GM21367 (cell line): ENCODE results near the gene WASF2.
"Not testable (repeated sequence)": the region's sequence is repeated elsewhere in the genome, so short reads cannot be mapped to it uniquely, and the experiment has no call there.

ENCODE experiments used
- ATAC-seq: cut with Tn5 transposase; IDR thresholded peaks from one replicate; pipeline ENCODE4 v1.9.1; 2021; ENCODE audit not compliant: unreplicated experiment

The WASF2 gene

DNA sequence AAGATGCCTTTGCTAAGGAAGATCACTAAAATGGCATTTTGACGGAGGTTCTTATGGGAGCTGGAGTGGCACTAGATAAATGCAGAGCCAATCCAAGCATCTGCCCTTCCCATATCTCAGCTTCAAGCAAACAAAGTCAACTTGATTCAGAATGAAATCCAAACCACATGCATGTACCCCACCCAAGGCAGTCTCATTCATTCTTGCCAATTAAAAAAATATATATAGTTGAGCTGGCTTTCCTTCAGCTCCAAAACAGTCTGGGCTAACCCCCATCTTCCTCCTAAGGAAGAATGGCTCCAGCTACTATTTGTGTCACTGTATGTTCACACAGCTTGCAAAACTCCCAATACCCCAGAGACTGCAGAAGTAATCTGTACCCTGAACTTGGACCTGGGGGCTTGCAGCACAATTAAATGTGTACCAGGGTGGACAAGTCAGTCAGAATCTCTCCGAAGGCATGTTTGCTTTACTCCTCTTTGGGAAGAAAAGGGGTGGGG, 62.1 kb downstream of the WASF2 start:
- no peak for ATAC-seq

DNA sequence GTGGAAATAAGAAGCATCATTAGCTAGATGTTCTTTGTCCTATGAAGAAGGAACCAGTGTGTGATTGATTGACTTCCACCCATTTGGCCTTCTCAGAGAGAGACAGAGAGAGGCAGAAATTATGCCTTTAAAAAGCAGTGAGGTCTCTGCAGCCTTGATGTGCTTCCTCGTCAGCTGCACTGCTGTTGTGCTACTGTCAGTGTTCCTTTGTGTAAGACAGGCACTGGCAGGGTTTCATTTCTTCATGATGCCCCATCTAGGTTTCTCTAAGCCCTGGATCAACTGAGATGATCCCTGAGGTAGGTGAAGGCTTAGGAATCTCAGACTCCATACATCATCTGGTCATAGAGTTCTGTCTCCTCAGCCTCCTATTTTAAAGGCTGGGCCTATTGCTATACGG, 62.6 kb downstream of the WASF2 start:
- ATAC-seq = no peak

DNA sequence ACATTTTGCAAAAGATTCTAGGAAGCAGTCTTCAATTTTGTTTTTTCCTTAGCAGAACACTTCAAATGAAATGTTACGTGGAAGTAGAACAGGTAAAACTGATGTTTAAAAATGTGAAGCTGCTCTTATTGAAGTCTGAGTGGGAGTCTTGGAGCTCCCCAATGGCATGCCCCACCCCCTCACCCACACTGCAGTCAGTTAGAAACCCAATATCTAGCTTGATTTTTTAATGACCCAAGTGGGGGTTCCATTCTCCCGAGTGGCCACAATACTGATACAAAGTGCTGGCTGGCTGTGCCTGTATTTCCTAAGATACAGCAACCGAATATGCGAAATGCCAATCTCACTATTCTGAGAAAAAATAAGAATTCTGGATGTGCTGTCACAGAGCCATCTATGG, 66.3 kb downstream of the WASF2 start:
- no peak for ATAC-seq

DNA sequence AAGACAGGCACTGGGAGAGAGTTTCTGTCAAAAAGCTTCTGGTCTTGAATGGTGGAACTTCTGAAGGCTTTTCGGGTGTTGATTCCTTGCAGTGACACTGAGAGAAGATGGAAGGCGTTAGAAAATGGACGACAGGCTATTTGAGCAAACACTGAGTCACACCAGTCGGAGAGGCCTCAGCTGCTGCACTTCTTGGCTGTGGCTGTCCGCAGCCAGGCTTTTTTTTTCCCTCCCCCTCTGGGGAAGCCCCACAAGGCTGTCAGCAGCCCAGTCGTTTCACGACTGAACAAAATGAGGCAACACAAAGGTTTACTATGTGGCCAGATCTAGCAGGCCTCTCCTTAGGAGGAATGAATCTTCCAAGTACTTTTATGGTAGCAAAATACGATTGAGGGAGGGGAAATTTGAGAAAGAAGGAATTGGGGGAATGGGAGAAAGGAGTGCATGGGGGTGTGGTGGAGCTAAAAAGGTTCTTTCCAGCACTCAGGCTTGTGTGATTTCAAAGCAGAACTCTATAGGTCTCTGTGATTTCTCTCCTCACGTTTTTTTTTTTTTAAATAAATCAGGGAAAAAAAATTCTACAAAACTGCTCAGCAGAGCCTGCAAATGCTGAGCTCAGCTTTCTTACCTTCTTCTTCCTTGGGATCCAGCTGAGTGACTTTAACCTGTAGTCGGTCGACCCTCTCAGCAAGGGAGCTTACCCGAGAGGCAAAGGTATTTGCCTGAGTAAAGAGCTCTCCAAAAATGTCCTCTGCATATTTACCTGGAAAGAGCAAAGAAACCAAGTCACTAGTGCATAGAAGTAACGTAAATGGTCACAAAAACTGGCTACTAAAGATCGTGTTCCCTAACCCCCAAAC, 71.4 kb downstream of the WASF2 start:
- peak; percentile 58 for ATAC-seq

DNA sequence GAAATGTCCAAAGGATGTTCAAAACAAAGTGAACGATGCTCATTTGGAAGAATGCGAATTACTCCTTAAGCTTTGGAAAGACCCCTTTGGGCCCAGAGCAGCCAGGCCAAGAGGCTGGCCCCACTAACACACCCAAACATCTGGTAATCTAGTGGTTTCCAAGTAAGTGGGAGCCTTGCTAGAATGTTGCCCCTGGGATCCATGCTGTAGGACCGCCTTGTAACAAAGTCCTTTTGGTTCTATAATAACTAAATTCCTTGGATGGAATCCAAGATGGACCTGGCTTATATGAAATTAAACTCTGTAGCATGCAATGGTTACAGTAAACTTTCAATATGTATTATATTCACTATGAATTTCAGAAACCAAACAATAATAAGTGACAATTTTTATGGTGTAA, 72.3 kb downstream of the WASF2 start:
- no peak for ATAC-seq

DNA sequence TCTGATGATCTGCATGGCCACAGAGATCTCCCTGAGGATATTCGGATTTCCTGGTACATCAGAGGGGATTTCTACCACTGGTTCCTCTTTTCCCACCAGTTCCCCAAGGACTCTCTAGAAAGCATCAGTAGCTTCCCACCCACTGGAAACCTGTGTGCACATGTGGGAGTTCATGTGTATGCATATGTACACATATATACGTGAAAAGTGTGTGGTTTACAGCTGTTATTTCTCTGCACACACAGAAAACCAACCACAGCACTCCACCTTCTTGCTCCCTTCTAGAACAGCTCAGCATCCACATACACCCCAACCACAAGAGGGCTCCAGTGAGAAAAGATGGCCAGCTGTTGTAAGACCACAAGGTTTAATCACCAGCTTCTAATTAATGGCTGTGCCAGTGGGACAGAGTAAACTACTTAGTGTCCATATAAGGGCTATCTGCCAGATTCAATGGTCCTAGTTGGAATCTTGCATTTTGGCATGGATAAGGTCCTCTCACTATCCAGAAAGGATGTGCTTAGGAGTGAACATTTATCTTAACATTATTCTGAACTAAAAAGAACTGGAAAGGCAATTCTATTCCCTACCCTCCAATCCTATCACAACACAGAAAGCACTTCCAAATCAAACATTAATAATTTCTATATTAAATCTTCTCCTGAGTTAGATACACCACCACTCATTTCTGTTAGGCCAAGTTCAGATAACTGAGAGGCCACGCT, 73.4 kb downstream of the WASF2 start:
- ATAC-seq = no peak

DNA sequence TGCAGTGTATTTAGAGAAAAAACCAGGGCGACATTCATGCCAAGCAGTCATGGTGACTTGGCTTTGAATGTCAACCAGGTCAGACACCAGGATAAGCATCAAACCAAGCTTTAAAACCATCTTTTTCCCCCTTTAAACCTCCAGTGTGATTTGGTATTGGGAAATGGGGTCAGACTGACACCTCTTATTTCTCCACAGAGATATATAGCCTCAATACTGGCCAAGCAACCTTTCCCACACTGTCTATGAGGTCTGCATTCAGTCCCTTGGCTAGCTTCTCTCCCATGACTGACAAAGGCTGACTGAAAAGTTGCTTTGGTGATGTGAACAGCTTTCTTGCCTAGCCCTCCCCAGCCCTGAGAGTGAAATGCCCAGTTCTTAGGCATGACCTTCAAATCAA, 75.9 kb downstream of the WASF2 start:
- no peak for ATAC-seq

DNA sequence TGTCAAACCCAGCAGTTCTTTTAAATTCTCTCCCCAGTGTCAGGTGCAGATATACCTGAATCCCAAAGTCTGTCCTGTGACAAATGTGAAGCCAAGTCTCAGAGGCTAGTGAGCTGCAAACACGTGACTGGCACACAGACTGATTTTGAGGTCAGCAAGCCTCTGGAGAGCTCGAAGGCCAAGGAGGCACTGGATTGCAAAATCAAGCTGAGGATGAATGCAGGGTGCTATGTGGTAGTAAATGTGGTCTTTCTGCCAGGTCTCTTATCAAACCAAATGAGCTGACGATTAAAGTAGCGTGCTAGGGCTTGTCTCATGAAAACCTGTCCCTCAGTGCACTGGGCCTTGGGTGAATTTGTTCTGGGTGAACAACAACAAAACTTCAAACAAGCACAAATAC, 77.0 kb downstream of the WASF2 start:
- no peak for ATAC-seq

DNA sequence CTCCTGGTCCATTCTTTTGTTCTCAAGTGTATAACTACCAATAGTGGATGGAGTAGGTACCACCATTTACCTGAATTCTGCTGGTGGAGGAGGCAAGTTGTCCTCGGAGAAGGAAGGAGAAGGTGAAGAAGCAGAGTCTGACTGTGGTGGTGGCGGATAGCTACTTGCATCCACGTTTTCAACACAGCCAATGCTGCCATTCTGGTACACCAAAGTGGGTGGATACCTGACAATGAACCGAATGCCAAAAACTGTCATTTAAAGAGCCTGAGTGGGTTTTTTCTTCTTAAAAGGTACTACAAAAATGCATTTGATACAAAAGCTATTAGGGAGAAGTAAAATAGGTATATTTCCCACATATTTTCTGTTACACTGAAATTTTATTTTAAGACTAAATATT, 77.5 kb downstream of the WASF2 start:
- no peak for ATAC-seq

DNA sequence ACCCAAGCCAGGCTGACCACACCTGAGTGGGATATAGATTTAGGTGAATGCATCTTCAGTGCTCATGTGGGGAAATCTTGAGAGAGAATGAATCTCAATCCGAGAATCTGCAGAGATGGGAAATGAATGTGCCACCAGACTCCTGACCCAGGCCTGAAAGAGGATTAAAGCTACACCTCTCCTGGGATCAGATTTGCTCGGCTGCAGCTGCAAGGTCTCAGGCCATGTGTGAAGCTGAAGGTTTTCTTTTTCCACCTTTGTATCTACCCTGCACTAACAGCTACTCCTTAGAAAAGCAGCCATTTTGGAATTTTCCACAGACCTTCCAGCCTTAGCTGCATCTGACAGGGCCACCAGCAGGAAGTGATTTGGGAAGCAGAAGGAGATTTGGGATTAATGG, 79.3 kb downstream of the WASF2 start:
- ATAC-seq = no peak

DNA sequence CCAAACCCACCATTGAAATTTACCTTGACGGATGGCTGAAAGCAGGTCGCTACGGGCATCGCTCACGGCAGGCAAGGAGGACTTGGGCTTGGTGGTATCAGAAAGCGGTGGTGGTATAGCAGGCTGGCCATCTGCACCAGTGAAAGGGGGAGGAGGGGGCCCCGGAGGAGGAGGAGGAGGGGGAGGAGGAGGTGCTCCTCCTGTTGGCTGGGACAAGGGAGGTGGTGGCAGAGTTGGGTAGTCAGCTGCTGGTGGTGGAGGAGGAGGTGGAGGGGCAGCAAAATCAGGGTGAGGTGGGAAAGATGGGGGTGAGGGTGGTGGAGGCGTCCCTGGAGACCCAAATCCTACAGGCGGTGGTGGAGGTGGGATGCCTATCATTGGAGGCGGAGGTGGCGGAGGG, 80.3 kb downstream of the WASF2 start:
- ATAC-seq = no peak

DNA sequence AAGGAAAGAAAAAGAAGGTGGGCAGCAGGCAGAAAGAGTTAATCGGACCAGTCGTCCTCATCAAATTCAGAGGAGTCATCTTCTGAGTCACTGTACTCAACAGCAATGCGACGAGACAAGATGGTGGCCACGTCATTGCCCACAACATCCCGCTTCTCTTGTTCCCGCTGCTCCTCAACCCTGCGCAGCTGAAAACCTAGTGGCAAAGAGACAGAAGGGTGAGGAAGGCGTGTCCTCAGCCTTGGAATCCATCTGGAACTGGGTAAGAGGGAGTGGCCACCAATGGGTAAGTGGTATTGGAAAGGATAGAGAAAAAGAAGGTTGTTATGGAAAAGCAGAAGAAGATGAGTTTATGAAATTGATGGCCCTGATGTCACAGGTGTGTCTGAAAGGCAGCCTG, 81.8 kb downstream of the WASF2 start:
- no peak for ATAC-seq

DNA sequence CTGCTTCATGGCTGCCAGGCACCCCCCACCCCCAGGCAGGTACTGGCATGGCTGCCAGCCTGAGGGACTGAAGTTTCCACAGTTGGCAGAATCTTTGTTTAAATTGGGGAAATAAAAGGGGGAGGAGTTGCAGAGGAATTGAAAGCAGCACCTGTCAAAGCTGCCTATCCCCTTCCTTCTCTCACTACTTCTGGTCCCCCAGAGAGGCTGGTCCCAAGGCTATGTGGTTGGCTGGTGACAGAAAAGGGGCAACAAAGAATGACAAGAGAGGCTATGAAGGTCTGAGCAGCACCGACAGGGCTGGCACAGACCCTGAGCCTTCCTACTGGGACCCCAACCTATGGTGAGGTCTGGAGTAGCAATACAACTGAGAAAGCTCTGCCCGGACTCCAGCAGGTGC, 83.2 kb downstream of the WASF2 start:
- ATAC-seq = not testable (repeated sequence)

DNA sequence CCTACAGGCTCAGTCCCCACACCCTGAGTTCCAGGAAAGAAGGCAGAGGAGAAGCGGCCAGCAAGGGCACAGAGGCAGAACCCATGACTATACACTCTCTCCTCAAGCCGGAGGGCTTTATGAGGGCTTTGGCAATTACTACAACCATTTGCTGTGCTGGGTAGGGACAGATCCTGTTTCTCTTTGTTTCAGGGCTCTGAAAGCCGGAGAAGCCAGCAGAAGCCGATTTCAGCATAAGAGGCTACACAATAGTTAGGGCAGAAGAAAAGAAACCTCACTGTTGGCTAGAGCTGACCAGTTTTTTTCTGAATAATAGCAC, 83.6 kb downstream of the WASF2 start:
- no peak for ATAC-seq

DNA sequence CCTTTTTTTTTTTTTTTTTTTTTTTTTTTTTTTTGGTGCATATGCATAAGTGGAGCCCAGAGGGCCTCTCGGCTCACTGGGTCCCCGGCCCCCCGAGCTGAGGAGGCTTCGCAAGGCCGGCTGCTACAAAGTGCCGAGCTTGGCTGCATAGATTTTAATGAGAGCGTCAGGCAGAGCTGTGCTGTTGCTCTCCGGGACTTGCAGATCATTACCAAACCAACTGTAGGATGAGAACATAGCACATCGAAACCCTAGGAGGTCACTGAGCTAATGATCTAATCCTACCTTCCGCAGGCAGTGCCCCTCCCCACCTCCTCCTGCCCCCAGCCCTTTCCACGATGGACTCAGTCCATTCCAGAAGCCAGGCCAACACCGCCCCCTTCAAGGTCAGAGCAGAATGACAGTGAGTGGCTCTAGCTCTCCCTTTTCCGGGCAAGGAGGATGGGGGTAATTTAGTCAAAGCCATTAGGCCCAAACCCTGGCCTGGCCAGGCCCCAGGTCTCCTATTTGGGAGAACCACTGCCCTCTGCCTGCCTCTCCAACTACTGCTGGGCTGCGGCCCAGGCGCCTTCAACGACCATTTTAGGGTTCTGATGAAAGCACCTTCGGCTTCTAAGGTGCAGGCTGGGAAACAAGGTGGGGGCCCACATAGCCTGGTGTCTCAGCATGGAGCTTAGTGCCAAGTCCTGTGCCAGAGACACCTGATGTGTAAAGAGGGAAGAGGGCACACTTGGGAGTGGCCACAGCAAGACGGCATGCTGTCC, 84.2 kb downstream of the WASF2 start:
- not testable (repeated sequence) for ATAC-seq

DNA sequence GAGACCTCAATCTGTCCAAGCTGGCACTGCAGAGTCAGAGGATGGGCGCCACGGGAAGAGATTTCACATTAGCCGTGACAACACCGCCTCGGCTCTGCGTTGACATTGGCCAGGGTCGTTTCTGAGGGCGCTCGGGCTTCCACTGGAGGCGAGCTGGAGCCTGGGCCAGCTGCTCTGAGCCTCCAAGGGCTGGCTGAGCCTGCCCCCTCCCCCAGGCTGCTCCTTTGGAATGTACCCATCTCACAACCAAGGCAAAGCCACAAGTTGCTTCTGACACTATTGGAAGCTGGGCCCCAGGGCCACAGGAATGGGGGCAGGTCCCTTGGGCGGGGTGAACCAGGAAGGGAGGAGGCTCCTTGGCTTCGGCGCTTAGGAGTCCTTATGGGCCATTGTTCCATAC, 84.9 kb downstream of the WASF2 start:
- no peak for ATAC-seq

DNA sequence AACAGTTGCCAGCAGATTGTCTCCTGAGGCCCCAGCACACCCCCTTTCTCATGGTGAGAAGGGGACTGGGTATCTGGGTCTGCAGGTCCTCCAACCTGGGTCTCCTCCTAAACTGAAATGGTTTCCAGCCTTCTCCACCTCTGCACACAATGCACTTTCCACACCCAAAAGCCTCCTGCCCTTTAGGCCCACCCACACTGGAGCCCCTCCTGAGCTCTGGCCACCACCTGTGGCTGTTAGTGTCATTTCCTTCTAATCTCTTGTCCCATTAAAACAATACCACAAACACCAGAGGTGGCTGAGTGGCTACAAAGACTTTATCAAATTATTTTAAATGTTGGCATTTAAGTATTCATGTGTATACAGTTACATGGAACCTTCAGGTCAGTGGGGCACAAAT, 86.0 kb downstream of the WASF2 start:
- ATAC-seq = no peak

DNA sequence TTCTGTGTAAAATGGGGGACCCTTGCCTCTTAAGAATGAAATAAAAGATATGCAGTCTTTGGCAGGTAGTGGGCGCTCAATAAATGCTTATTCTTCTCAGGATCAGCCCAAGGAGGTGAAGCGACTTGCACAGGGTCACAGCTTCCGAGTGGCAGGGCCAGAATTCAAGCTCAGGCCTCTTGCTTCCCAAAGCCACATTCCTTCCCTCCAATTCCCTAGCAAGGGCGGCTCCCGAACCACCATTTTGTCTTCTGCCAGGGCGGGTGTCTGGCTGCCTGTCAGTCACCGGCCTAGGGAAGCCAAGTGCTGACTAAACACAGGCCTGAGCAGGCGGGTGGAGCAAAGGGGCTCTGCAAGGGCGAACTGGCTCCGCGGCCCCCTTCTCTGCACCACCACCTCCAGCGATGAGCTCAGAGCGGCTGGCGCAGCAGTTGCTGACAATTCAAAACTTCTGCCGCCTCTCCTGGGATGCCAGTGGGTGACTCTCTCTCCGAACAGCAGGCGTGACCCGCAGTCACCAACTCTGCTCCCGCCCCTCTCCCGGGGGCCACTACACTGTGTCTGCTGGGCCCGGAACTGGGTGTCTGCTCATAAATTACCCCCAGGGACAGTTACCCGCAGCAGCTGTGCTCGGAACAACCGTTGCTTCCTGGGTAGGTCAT, 86.8 kb downstream of the WASF2 start:
- ATAC-seq = no peak

DNA sequence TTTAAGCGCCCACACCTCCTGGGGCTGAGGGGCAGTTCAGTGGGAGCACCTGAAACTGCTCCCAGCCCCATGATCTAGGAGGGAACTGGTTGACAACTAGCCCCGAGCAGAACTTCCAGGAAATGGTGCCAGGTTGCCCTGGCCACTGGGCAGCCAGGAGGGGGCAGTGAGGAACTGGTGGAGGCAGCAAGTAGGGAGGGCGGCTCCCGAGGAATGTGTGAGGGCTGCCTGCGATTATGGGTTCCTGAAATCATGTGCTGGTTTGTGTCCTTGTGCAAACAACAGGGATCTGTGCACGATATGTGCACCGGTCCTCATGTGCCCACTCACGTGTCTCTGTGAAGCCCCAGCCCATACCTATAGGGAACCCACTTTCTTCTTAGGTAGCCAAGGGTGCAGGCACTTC, 87.6 kb downstream of the WASF2 start:
- ATAC-seq = no peak

DNA sequence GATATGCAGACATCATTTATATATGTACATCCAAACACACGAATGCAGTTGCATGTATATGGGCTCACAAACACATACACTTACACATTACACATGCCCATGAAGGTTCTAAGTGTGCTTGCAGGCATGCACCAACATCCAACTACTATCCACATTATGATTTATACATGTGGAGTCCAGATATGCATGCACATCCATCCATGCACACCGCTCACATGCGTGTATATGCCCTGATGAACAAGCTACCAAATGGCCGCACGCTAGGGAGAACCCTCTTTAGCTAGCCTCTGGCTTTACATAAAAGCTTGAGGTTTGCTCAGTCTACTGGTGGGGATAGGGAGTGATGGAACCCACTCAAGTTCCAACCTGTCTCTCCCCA, 89.0 kb downstream of the WASF2 start:
- no peak for ATAC-seq
